DMS153 (cell line): ENCODE measurements around the gene CAMK4.

Experiments used
- DNase-seq: peaks from one replicate; lab custom pipeline; 2025; lab: John Stamatoyannopoulos, UW

CAMK4 gene

GRCh38 chr5:111223787-111224560 lies at the start of gene CAMK4:
Gene CAMK4 (plus strand): TSS chr5:111224384. CDS start chr5:111224484, 100 bp downstream.
- DNase-seq: no peak

- DNase-seq: no peak
These were observed 41.1 kb upstream of the CAMK4 start for GRCh38 chr5:111183064-111183463.

GRCh38 chr5:111187079-111187478 lies 37.1 kb upstream of the CAMK4 start:
- DNase-seq: no peak

GRCh38 chr5:111194053-111194452 lies 30.1 kb upstream of the CAMK4 start:
- no peak for DNase-seq

GRCh38 chr5:111194925-111195324 lies 29.3 kb upstream of the CAMK4 start:
- DNase-seq: no peak

- no peak for DNase-seq
These were observed 26.7 kb upstream of the CAMK4 start for GRCh38 chr5:111197523-111197922.

GRCh38 chr5:111198281-111198966 lies 25.8 kb upstream of the CAMK4 start:
- DNase-seq: no peak

- DNase-seq: no peak
These were observed 23.4 kb upstream of the CAMK4 start for GRCh38 chr5:111200828-111201227.

- DNase-seq: no peak
These were observed 22.5 kb upstream of the CAMK4 start for GRCh38 chr5:111201705-111202104.

- no peak for DNase-seq
These were observed 12.8 kb upstream of the CAMK4 start for GRCh38 chr5:111211341-111211740.

- DNase-seq: no peak
These were observed 10.0 kb upstream of the CAMK4 start for GRCh38 chr5:111214052-111214742.

- no peak for DNase-seq
These were observed 8.2 kb upstream of the CAMK4 start for GRCh38 chr5:111215971-111216370.

GRCh38 chr5:111221139-111221538 lies 3.0 kb upstream of the CAMK4 start:
- no peak for DNase-seq

- DNase-seq: no peak
These were observed 940 bp upstream of the CAMK4 start for GRCh38 chr5:111223101-111223786.

- no peak for DNase-seq
These were observed 569 bp downstream of the CAMK4 start for GRCh38 chr5:111224561-111225345.

- no peak for DNase-seq
These were observed 1.7 kb downstream of the CAMK4 start for GRCh38 chr5:111225926-111226325.

- no peak for DNase-seq
These were observed 2.4 kb downstream of the CAMK4 start for GRCh38 chr5:111226556-111226955.

- no peak for DNase-seq
These were observed 3.1 kb downstream of the CAMK4 start for GRCh38 chr5:111227226-111227782.

- DNase-seq: no peak
These were observed 3.6 kb downstream of the CAMK4 start for GRCh38 chr5:111227801-111228200.

GRCh38 chr5:111228520-111229220 lies 4.5 kb downstream of the CAMK4 start:
- DNase-seq: no peak
